Heart right ventricle (tissue), 16 donors: ENCODE measurements around the gene EIF4ENIF1. TPM values are rescaled to one million over a fixed set of nuclear protein-coding genes. Genes with fewer than 3 reads are reported as not detected.

ENCODE experiments used
- ATAC-seq, 8 donors: fragments of 200-7000 bp; cut with Tn5 transposase; one replicate each; pipeline ENCODE4 v1.9.1; 2020; ENCODE audit warnings: mild to moderate bottlenecking in 8 of 8, moderate library complexity in 8 of 8, moderate number of reproducible peaks in 1 of 8
- DNase-seq, 2 donors: peaks; one replicate each; pipeline ENCODE4 v3.0.0-alpha.2; 2020
- H3K27ac ChIP-seq, 10 donors: fragments of 200-600 bp; sonication (generic) in 2 of 10; one replicate each; pipeline versions ENCODE4 v1.5.0 to v1.8.0; 2020 to 2022; ENCODE audit warnings: mild to moderate bottlenecking in 3 of 10
- H3K27me3 ChIP-seq, 7 donors: fragments of 200-600 bp; one replicate each; pipeline ENCODE4 v1.8.0; 2021 to 2022; ENCODE audit warnings: mild to moderate bottlenecking in 2 of 7
- H3K36me3 ChIP-seq, 9 donors: fragments of 200-600 bp; sonication (generic) in 1 of 9; one replicate each; pipeline versions ENCODE4 v1.5.0 to v1.8.0; 2020 to 2022; ENCODE audit warnings: mild to moderate bottlenecking in 2 of 9
- H3K4me1 ChIP-seq, 9 donors: fragments of 200-600 bp; sonication (generic) in 1 of 9; one replicate each; pipeline versions ENCODE4 v1.5.0 to v1.8.0; 2020 to 2022; ENCODE audit warnings: mild to moderate bottlenecking in 4 of 9
- H3K4me3 ChIP-seq, 10 donors: fragments of 200-600 bp; sonication (generic) in 2 of 10; one replicate each; pipeline versions ENCODE4 v1.5.0 to v1.8.0; 2020 to 2022; ENCODE audit warnings: mild to moderate bottlenecking in 7 of 10, moderate library complexity in 2 of 10
- H3K9me3 ChIP-seq, 11 donors: fragments of 200-600 bp in 10 of 11; sonication (generic) in 2 of 11; one replicate each; pipeline versions ENCODE4 v1.5.0 to v1.8.0; 2013 to 2022; ENCODE audit warnings: mild to moderate bottlenecking in 2 of 11, control low read depth in 1 of 11, moderate library complexity in 1 of 11
- WGBS, 2 donors: extraction: QIAGEN DNeasy Blood & Tissue Kit; methylation state at CpG; one replicate each; pipeline ENCODE4 v1.1.7; 2013; ENCODE audit warnings: inconsistent platforms in 1 of 2; 5-methylcytosine and 5-hydroxymethylcytosine counted together
- intact Hi-C, 10 donors: fragments of 100-400 bp; cut with DNase I; formaldehyde crosslinking; loops; one replicate each; pipeline versions ENCODE4 v1.11.1 to v1.14.2; 2022
- polyA plus RNA-seq, 2 donors: library from polyadenylated mRNA; stranded (reverse); fragments of 200-250 nt; gene quantifications; one replicate each; pipeline ENCODE4 v1.2.3, GENCODE V29; 2013
- total RNA-seq, 10 donors: library from RNA; stranded (reverse); fragmentation: NEBNext Ultra II Directional in 3 of 10; extraction: Animal tissue kit (Norgen Biotek cat#: 25700) in 3 of 10; gene quantifications; one replicate each; pipeline versions ENCODE4 v1.2.1 to v1.2.4, GENCODE V29; 2021 to 2023
- TF ChIP-seq, protein P1 (sequence below), 9 donors: fragments of 200-600 bp; sonication (generic) in 2 of 9; IDR thresholded peaks; one replicate each; pipeline versions ENCODE4 v1.5.0 to v1.8.0; 2021 to 2022; ENCODE audit warnings: antibody characterized with exemption in 9 of 9, mild to moderate bottlenecking in 5 of 9, moderate library complexity in 1 of 9
- donor health status: Arrhythmogenic right ventricular cardiomyopathy.
- donor health status: ischemic (EF 13 %, LVEDD 7.1; RV severe dilation, severe dysfunction).
- donor health status: healthy with polysubstance abuse.
- donor health status: DM: no; HTN: yes; CAD: no.
- donor health status: DM: no; HTN: no; CAD: no.
- donor health status: ischemic (EF 25% LVEDD 6.9; RV normal size, moderate dysfunction).
- donor health status: ischemic (EF 25% LVEDD 5.7; RV mildly dilated, moderate dysfunction).
- donor health status: healthy.
- donor health status: DM: yes; HTN: yes; CAD: no.
- donor health status: Ischemic cardiomyopathy.
- donor health status: ischemic (EF 35%, LVEDD 5.7; RV mildly dilated, moderate dysfunction).
- donor health status: nonischemic (EF 11% LVEDD 7.7; RV severe dilation, severe dysfunction).
- donor health status: DM: yes; HTN: yes; CAD: no.
- donor health status: PGD.
- donor health status: ischemic (EF 29% LVEDD 5.4; RV normal size, mild dysfunction).
- donor health status: nonischemic (EF 23%, LVEDD 6.1; RV moderate dilation, normal function).

Gene EIF4ENIF1
- total and polyA plus RNA-seq, 12 donors: 9.0 to 31.9 (median 22.5) TPM

DNA sequence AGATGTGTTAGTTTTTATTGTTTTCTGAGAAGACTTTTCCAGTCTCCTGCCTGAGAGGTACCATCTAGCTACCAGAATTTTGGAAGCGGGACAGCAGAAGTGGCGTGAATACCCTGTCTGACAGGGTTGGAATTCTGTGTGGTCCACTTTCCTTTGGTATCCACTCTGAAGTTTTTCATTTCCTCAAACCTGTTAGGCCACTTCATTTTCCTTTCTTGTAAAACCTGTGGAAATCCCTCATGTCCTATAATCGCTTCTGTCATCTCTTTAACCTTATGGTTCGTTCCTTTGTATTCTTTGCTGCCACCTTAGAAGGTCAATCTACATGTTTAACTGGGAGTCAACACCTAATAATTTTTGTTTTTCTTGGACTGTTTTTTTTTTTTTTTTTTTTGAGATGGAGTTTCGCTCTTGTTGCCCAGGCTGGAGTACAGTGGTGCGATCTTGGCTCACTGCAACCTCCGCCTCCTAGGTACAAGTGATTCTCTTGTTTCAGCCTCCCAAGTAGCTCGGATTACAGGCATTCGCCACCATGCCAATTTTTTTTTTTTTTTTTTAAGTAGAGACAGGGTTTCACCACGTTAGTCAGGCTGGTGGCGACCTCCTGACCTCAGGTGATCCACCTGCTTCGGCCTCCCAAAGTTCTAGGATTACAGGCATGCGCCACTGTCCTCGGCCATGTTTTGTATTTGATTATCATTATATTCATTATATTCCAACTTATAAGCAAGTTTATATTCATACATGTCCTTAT is 13.7 kb upstream of the EIF4ENIF1 start:
- Histone ChIP-seq H3K36me3 (peaks cover 0 to 12% (median 0%) of the 10 kb centered on the region in 9 donors), H3K4me1 (no peaks in the 10 kb centered on the region), H3K27me3 (no peaks in the 10 kb centered on the region), H3K9me3 (peaks cover 0 to 14% (median 0%) of the 10 kb centered on the region in 11 donors), H3K27ac (no peak overlapping the region), H3K4me3 (no peak overlapping the region)
- TF ChIP-seq, protein P1, sequence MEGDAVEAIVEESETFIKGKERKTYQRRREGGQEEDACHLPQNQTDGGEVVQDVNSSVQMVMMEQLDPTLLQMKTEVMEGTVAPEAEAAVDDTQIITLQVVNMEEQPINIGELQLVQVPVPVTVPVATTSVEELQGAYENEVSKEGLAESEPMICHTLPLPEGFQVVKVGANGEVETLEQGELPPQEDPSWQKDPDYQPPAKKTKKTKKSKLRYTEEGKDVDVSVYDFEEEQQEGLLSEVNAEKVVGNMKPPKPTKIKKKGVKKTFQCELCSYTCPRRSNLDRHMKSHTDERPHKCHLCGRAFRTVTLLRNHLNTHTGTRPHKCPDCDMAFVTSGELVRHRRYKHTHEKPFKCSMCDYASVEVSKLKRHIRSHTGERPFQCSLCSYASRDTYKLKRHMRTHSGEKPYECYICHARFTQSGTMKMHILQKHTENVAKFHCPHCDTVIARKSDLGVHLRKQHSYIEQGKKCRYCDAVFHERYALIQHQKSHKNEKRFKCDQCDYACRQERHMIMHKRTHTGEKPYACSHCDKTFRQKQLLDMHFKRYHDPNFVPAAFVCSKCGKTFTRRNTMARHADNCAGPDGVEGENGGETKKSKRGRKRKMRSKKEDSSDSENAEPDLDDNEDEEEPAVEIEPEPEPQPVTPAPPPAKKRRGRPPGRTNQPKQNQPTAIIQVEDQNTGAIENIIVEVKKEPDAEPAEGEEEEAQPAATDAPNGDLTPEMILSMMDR (IDR thresholded peaks at IDR 0.05): no peak
- DNase-seq: no peak
- no peak for ATAC-seq
- WGBS, 2 donors: 96 to 97% methylated on average over 14 of the region's 14 CpGs
- intact Hi-C loops: no loop called here

- H3K4me3 ChIP-seq: no peak overlapping the region
- DNase-seq: no peak
- no peak overlapping the region for H3K27ac ChIP-seq
- WGBS, 2 donors: 78 to 80% methylated on average over 2 of the region's 2 CpGs
- peaks cover 0 to 10% (median 0%) of the 10 kb centered on the region in 9 donors for H3K36me3 ChIP-seq
- no peak for ATAC-seq
- TF ChIP-seq, protein P1 (IDR thresholded peaks at IDR 0.05): no peak
- H3K4me1 ChIP-seq: peaks cover 0 to 11% (median 5%) of the 10 kb centered on the region in 9 donors
- intact Hi-C loops: no loop called here
- H3K9me3 ChIP-seq: peaks cover 0 to 6% (median 0%) of the 10 kb centered on the region in 11 donors
- no peaks in the 10 kb centered on the region for H3K27me3 ChIP-seq
Observed at GRCh38 chr22:31501738-31502137, 12.1 kb upstream of the EIF4ENIF1 start.

GRCh38 chr22:31497148-31497938 is 7.7 kb upstream of the EIF4ENIF1 start:
- intact Hi-C loops: loop anchor here in 2 of 10 donors (10.0 kb wide), 1 partner anchor 153 kb away; the partner anchor contains the start of gene PATZ1 (in 2 of the 2)

More at GRCh38 chr22:31497148-31497938, 7.7 kb upstream of the EIF4ENIF1 start:
- WGBS, 2 donors: 86 to 96% methylated on average over 10 of the region's 10 CpGs
- peaks cover 0 to 6% (median 0%) of the 10 kb centered on the region in 11 donors for H3K9me3 ChIP-seq
- H3K4me1 ChIP-seq: peaks cover 0 to 23% (median 17%) of the 10 kb centered on the region in 9 donors
- DNase-seq (no peak), ATAC-seq (no peak)
- peak overlapping the region in 5 of 10 donors; percentile 74 to 88 (median 76) for H3K27ac ChIP-seq
- TF ChIP-seq, protein P1 (IDR thresholded peaks at IDR 0.05): no peak
- H3K27me3 ChIP-seq: no peaks in the 10 kb centered on the region
- peak overlapping the region; percentile 70 to 96 (median 84) for H3K4me3 ChIP-seq
- peaks cover 0 to 10% (median 0%) of the 10 kb centered on the region in 9 donors for H3K36me3 ChIP-seq
